ENCODE measurements around the gene GNAT1.

GRCh38 chr3:50151728-50152127 lies 39.7 kb upstream of the GNAT1 start:
- TF ChIP-seq, protein P1, sequence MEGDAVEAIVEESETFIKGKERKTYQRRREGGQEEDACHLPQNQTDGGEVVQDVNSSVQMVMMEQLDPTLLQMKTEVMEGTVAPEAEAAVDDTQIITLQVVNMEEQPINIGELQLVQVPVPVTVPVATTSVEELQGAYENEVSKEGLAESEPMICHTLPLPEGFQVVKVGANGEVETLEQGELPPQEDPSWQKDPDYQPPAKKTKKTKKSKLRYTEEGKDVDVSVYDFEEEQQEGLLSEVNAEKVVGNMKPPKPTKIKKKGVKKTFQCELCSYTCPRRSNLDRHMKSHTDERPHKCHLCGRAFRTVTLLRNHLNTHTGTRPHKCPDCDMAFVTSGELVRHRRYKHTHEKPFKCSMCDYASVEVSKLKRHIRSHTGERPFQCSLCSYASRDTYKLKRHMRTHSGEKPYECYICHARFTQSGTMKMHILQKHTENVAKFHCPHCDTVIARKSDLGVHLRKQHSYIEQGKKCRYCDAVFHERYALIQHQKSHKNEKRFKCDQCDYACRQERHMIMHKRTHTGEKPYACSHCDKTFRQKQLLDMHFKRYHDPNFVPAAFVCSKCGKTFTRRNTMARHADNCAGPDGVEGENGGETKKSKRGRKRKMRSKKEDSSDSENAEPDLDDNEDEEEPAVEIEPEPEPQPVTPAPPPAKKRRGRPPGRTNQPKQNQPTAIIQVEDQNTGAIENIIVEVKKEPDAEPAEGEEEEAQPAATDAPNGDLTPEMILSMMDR (IDR thresholded peaks at IDR 0.05): no peak
- TF ChIP-seq POLR2A (IDR thresholded peaks at IDR 0.05) (no peak), EP300 (IDR thresholded peaks at IDR 0.05) (no peak)

All from ovary (tissue), 3 donors.